ENCODE measurements around the gene TH. TPM values are rescaled to one million over a fixed set of nuclear protein-coding genes. Genes with fewer than 3 reads are reported as not detected.

The TH gene
- total and polyA plus RNA-seq, 4 donors = 0.99 to 8.8 (median 1.3) TPM

GRCh38 chr11:2169626-2170570, 1.7 kb downstream of the TH start:
- H3K27me3 ChIP-seq (ENCODE audit: control insufficient read depth, insufficient read depth, low read length) = no peaks in the 10 kb centered on the region
- no peak overlapping the region for H3K4me3 ChIP-seq (ENCODE audit: low read depth, low read length)
- no peak for DNase-seq (ENCODE audit: low read depth in 4 of 6, low spot score in 6 of 6)
- H3K4me1 ChIP-seq (ENCODE audit: control insufficient read depth, insufficient read depth, low read length) = peaks cover 20% of the 10 kb centered on the region
- 79% methylated on average over 42 of the region's 45 CpGs for WGBS (ENCODE audit: insufficient coverage)
- H3K9me3 ChIP-seq (ENCODE audit: control insufficient read depth, insufficient read depth, low read length) = no peaks in the 10 kb centered on the region
- no peaks in the 10 kb centered on the region for H3K36me3 ChIP-seq (ENCODE audit: control insufficient read depth, insufficient read depth, low read length)
- no peak overlapping the region for H3K27ac ChIP-seq (ENCODE audit: low read depth, low read length)

GRCh38 chr11:2169005-2169378, 2.6 kb downstream of the TH start:
- WGBS (ENCODE audit: insufficient coverage) = 33% methylated on average over 9 of the region's 10 CpGs
- no peaks in the 10 kb centered on the region for H3K27me3 ChIP-seq (ENCODE audit: control insufficient read depth, insufficient read depth, low read length)
- no peaks in the 10 kb centered on the region for H3K9me3 ChIP-seq (ENCODE audit: control insufficient read depth, insufficient read depth, low read length)
- H3K27ac ChIP-seq (ENCODE audit: low read depth, low read length) = no peak overlapping the region
- no peak overlapping the region for H3K4me3 ChIP-seq (ENCODE audit: low read depth, low read length)
- H3K4me1 ChIP-seq (ENCODE audit: control insufficient read depth, insufficient read depth, low read length) = peaks cover 20% of the 10 kb centered on the region
- no peaks in the 10 kb centered on the region for H3K36me3 ChIP-seq (ENCODE audit: control insufficient read depth, insufficient read depth, low read length)
- DNase-seq (ENCODE audit: low read depth in 4 of 6, low spot score in 6 of 6) = no peak

- WGBS (ENCODE audit: insufficient coverage) = 86% methylated on average over 33 of the region's 33 CpGs
- no peaks in the 10 kb centered on the region for H3K9me3 ChIP-seq (ENCODE audit: control insufficient read depth, insufficient read depth, low read length)
- no peak overlapping the region for H3K27ac ChIP-seq (ENCODE audit: low read depth, low read length)
- no peaks in the 10 kb centered on the region for H3K36me3 ChIP-seq (ENCODE audit: control insufficient read depth, insufficient read depth, low read length)
- DNase-seq (ENCODE audit: low read depth in 4 of 6, low spot score in 6 of 6) = no peak
- H3K27me3 ChIP-seq (ENCODE audit: control insufficient read depth, insufficient read depth, low read length) = no peaks in the 10 kb centered on the region
- H3K4me1 ChIP-seq (ENCODE audit: control insufficient read depth, insufficient read depth, low read length) = peaks cover 20% of the 10 kb centered on the region
- H3K4me3 ChIP-seq (ENCODE audit: low read depth, low read length) = no peak overlapping the region
Observed at GRCh38 chr11:2168286-2169004, 3.2 kb downstream of the TH start.

- H3K27me3 ChIP-seq (ENCODE audit: control insufficient read depth, insufficient read depth, low read length) = no peaks in the 10 kb centered on the region
- no peaks in the 10 kb centered on the region for H3K36me3 ChIP-seq (ENCODE audit: control insufficient read depth, insufficient read depth, low read length)
- H3K4me3 ChIP-seq (ENCODE audit: low read depth, low read length) = no peak overlapping the region
- 72% methylated on average over 30 of the region's 31 CpGs for WGBS (ENCODE audit: insufficient coverage)
- H3K27ac ChIP-seq (ENCODE audit: low read depth, low read length) = no peak overlapping the region
- H3K4me1 ChIP-seq (ENCODE audit: control insufficient read depth, insufficient read depth, low read length) = peaks cover 20% of the 10 kb centered on the region
- no peak for DNase-seq (ENCODE audit: low read depth in 4 of 6, low spot score in 6 of 6)
- H3K9me3 ChIP-seq (ENCODE audit: control insufficient read depth, insufficient read depth, low read length) = no peaks in the 10 kb centered on the region
Observed at GRCh38 chr11:2167141-2168045, 4.2 kb downstream of the TH start.

GRCh38 chr11:2166091-2166851, 5.3 kb downstream of the TH start:
- H3K4me1 ChIP-seq (ENCODE audit: control insufficient read depth, insufficient read depth, low read length) = peaks cover 15% of the 10 kb centered on the region
- H3K9me3 ChIP-seq (ENCODE audit: control insufficient read depth, insufficient read depth, low read length) = no peaks in the 10 kb centered on the region
- peak in 2 of 6 donors; percentile 59 to 66 for DNase-seq (ENCODE audit: low read depth in 4 of 6, low spot score in 6 of 6)
- 14% methylated on average over 63 of the region's 70 CpGs for WGBS (ENCODE audit: insufficient coverage)
- H3K27me3 ChIP-seq (ENCODE audit: control insufficient read depth, insufficient read depth, low read length) = no peaks in the 10 kb centered on the region
- H3K27ac ChIP-seq (ENCODE audit: low read depth, low read length) = no peak overlapping the region
- no peak overlapping the region for H3K4me3 ChIP-seq (ENCODE audit: low read depth, low read length)
- H3K36me3 ChIP-seq (ENCODE audit: control insufficient read depth, insufficient read depth, low read length) = no peaks in the 10 kb centered on the region

GRCh38 chr11:2165571-2165970, 6.0 kb downstream of the TH start:
- no peak overlapping the region for H3K4me3 ChIP-seq (ENCODE audit: low read depth, low read length)
- no peaks in the 10 kb centered on the region for H3K27me3 ChIP-seq (ENCODE audit: control insufficient read depth, insufficient read depth, low read length)
- no peaks in the 10 kb centered on the region for H3K9me3 ChIP-seq (ENCODE audit: control insufficient read depth, insufficient read depth, low read length)
- WGBS (ENCODE audit: insufficient coverage) = 93% methylated on average over 12 of the region's 13 CpGs
- DNase-seq (ENCODE audit: low read depth in 4 of 6, low spot score in 6 of 6) = no peak
- no peaks in the 10 kb centered on the region for H3K36me3 ChIP-seq (ENCODE audit: control insufficient read depth, insufficient read depth, low read length)
- peaks cover 15% of the 10 kb centered on the region for H3K4me1 ChIP-seq (ENCODE audit: control insufficient read depth, insufficient read depth, low read length)
- no peak overlapping the region for H3K27ac ChIP-seq (ENCODE audit: low read depth, low read length)

GRCh38 chr11:2164861-2165555, 6.6 kb downstream of the TH start:
- Histone ChIP-seq H3K9me3 (ENCODE audit: control insufficient read depth, insufficient read depth, low read length) (no peaks in the 10 kb centered on the region), H3K4me3 (ENCODE audit: low read depth, low read length) (no peak overlapping the region), H3K27me3 (ENCODE audit: control insufficient read depth, insufficient read depth, low read length) (no peaks in the 10 kb centered on the region), H3K27ac (ENCODE audit: low read depth, low read length) (no peak overlapping the region), H3K36me3 (ENCODE audit: control insufficient read depth, insufficient read depth, low read length) (no peaks in the 10 kb centered on the region), H3K4me1 (ENCODE audit: control insufficient read depth, insufficient read depth, low read length) (peaks cover 15% of the 10 kb centered on the region)
- DNase-seq (ENCODE audit: low read depth in 4 of 6, low spot score in 6 of 6) = no peak
- 83% methylated on average over 15 of the region's 20 CpGs for WGBS (ENCODE audit: insufficient coverage)

- Histone ChIP-seq H3K4me3 (ENCODE audit: low read depth, low read length) (no peak overlapping the region), H3K9me3 (ENCODE audit: control insufficient read depth, insufficient read depth, low read length) (no peaks in the 10 kb centered on the region), H3K27me3 (ENCODE audit: control insufficient read depth, insufficient read depth, low read length) (no peaks in the 10 kb centered on the region), H3K36me3 (ENCODE audit: control insufficient read depth, insufficient read depth, low read length) (no peaks in the 10 kb centered on the region), H3K4me1 (ENCODE audit: control insufficient read depth, insufficient read depth, low read length) (peaks cover 15% of the 10 kb centered on the region), H3K27ac (ENCODE audit: low read depth, low read length) (no peak overlapping the region)
- DNase-seq (ENCODE audit: low read depth in 4 of 6, low spot score in 6 of 6) = no peak
- WGBS (ENCODE audit: insufficient coverage) = 84% methylated on average over 22 of the region's 22 CpGs
Observed at GRCh38 chr11:2164081-2164480, 7.5 kb downstream of the TH start.

All from spinal cord (tissue), 10 donors.